Endodermal cell (in vitro differentiated cells): Measurements from ENCODE around the gene FHIP2A. TPM values are rescaled to one million over a fixed set of nuclear protein-coding genes. Genes with fewer than 3 reads are reported as not detected.

Experiments used
- DNase-seq: peaks from one replicate; pipeline ENCODE4 v3.0.0-alpha.2; 2017
- H3K27ac ChIP-seq: 2 replicates; pipeline ENCODE4 v1.5.1; 2013; ENCODE audit warnings: mild to moderate bottlenecking, low read depth, low read length, moderate library complexity
- H3K27me3 ChIP-seq: 2 replicates; pipeline ENCODE4 v1.6.1; 2013; ENCODE audit warnings: mild to moderate bottlenecking, low read length, moderate library complexity; ENCODE audit not compliant: insufficient read depth, control insufficient read depth, poor library complexity, severe bottlenecking
- H3K36me3 ChIP-seq: 2 replicates; pipeline ENCODE4 v1.7.0; 2013; ENCODE audit warnings: mild to moderate bottlenecking, low read length, moderate library complexity; ENCODE audit not compliant: control insufficient read depth, insufficient read depth
- H3K4me1 ChIP-seq: one replicate; pipeline ENCODE4 v1.7.0; 2013; ENCODE audit warnings: low read length; ENCODE audit not compliant: control insufficient read depth, insufficient read depth
- H3K4me3 ChIP-seq: 2 replicates; pipeline ENCODE4 v1.5.1; 2013; ENCODE audit warnings: mild to moderate bottlenecking, low read length, moderate library complexity
- H3K9ac ChIP-seq: 2 replicates; pipeline ENCODE4 v1.6.1; 2013; ENCODE audit warnings: mild to moderate bottlenecking, low read length, moderate library complexity; ENCODE audit not compliant: poor library complexity, severe bottlenecking; ENCODE audit errors: extremely low read depth
- H3K9me3 ChIP-seq: 2 replicates; pipeline ENCODE4 v1.6.1; 2013; ENCODE audit warnings: mild to moderate bottlenecking, low read length, moderate library complexity; ENCODE audit not compliant: control insufficient read depth
- H3K27ac Mint-ChIP-seq: 2 replicates; pipeline ENCODE4 v1.8.0; 2020; ENCODE audit warnings: mixed read lengths
- H3K27me3 Mint-ChIP-seq: 2 replicates; pipeline ENCODE4 v1.8.0; 2021; ENCODE audit warnings: mild to moderate bottlenecking, mixed read lengths; ENCODE audit not compliant: insufficient read depth
- H3K36me3 Mint-ChIP-seq: 2 replicates; pipeline ENCODE4 v1.8.0; 2020; ENCODE audit warnings: low read depth, mixed read lengths
- H3K4me1 Mint-ChIP-seq: 2 replicates; pipeline ENCODE4 v1.8.0; 2020; ENCODE audit warnings: mixed read lengths
- H3K4me3 Mint-ChIP-seq: 2 replicates; pipeline ENCODE4 v1.8.0; 2020; ENCODE audit warnings: mild to moderate bottlenecking, moderate library complexity, mixed read lengths
- H3K9me3 Mint-ChIP-seq: 2 replicates; pipeline ENCODE4 v1.8.0; 2020; ENCODE audit warnings: mild to moderate bottlenecking, mixed read lengths
- CTCF ChIP-seq: fragments of 200-600 bp; sonication (generic); conservative IDR thresholded peaks from 2 replicates; pipeline ENCODE4 v1.5.0; 2021; ENCODE audit warnings: antibody characterized with exemption, mild to moderate bottlenecking
- WGBS, 2 experiments: methylation state at CpG; one replicate each; pipeline versions ENCODE4 v1.1.5 to v1.1.7; 2013; ENCODE audit warnings: missing lambda C conversion rate in 2 of 2, mixed read lengths in 1 of 2; ENCODE audit not compliant: insufficient coverage in 1 of 2, insufficient read length in 1 of 2; 5-methylcytosine and 5-hydroxymethylcytosine counted together
- total RNA-seq, 2 donors: library from RNA; stranded (reverse); fragmentation: NEBNext Ultra II Directional in 1 of 2; extraction: Animal tissue kit (Norgen Biotek cat#: 25700) in 1 of 2; gene quantifications; 2 replicates in 1 of 2; 3 replicates in 1 of 2; pipeline ENCODE4 v1.2.1, GENCODE V29; 2021

Gene FHIP2A
- total RNA-seq, 2 donors from 2014 or later: 24.4 to 28.8 TPM

- Histone ChIP-seq H3K9me3 (peaks cover 7% of the 10 kb centered on the region), H3K27ac (no peak overlapping the region), H3K4me3 (no peak overlapping the region), H3K27me3 (no peaks in the 10 kb centered on the region), H3K9ac (no peak overlapping the region), H3K4me1 (no peaks in the 10 kb centered on the region), H3K36me3 (peaks cover 79% of the 10 kb centered on the region)
- H3K4me3 Mint-ChIP-seq: no peak overlapping the region
- H3K27ac Mint-ChIP-seq: no peak overlapping the region
- peaks cover 6% of the 10 kb centered on the region for H3K9me3 Mint-ChIP-seq
- H3K27me3 Mint-ChIP-seq: no peaks in the 10 kb centered on the region
- DNase-seq: no peak
- H3K4me1 Mint-ChIP-seq: no peaks in the 10 kb centered on the region
- peaks cover 72% of the 10 kb centered on the region for H3K36me3 Mint-ChIP-seq
- no peak for TF ChIP-seq CTCF
Measured at GRCh38 chr10:114852197-114852596, 30.6 kb downstream of the FHIP2A start.

DNA sequence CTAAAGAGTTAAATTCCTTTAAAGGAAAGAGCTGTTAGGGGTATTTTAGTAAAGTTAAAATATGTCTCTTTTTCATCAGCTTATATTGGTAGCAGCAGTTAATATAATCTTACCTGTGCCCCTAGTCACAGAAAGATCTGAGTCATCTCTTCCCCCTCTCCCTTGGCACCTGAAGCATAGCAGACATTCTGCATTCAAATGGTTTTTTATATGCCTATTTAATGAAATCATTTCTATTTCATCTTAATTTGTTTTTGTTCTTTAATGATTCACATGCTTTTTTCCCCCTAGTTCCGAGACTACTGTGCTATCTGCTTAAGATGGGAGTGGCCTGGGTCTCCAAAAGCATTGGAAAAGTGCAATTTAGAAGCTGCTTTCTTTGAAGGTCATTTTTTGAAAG is 33.3 kb downstream of the FHIP2A start:
- Histone ChIP-seq H3K36me3 (peaks cover 78% of the 10 kb centered on the region), H3K4me3 (no peak overlapping the region), H3K4me1 (no peaks in the 10 kb centered on the region), H3K9me3 (peaks cover 4% of the 10 kb centered on the region), H3K27me3 (no peaks in the 10 kb centered on the region), H3K27ac (no peak overlapping the region), H3K9ac (no peak overlapping the region)
- Mint-ChIP-seq H3K4me3 (no peak overlapping the region), H3K27me3 (no peaks in the 10 kb centered on the region), H3K4me1 (no peaks in the 10 kb centered on the region), H3K9me3 (peaks cover 4% of the 10 kb centered on the region), H3K27ac (no peak overlapping the region), H3K36me3 (peaks cover 66% of the 10 kb centered on the region)
- no peak for TF ChIP-seq CTCF
- 95% methylated on average over 1 of the region's 1 CpG; no CpG with 5 or more reads in 1 of the 2 experiments for WGBS, 2 experiments
- no peak for DNase-seq

DNA sequence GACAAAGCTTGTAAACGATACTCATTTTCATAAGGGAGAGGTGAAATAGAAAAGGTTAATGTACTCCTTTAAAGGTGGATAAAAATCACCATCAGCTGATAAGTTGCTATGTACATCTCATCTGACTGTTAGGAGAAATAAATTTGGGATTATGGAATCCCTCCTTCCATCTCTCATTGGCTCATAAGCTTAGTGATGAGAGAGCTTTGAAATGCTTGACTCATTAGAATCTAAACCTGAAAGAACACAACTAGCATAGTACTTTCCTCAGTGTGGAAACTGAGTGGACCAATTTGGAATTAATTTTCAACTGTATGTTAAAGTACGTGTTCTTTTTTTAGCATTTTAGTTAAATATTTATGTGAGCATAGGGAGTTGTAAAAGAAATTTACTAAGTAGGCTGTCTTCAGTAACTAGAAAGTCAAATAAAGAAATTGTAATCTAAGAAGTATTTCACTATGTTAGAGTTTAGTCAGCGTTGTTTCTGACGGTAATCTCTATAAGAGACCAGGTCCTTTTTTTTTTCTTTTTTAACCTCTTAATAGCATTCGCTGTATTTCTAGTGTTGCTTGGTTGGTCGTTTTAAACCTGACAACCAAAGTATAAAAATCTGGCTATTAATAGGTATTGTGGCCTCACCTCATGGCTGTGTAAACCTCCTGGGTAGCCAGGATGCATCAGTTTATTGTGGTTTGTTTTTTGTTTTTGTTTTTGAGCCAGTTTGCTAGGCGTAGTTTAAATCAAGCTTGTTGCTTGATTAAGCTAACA is 34.4 kb downstream of the FHIP2A start:
- H3K4me3 ChIP-seq: no peak overlapping the region
- no peaks in the 10 kb centered on the region for H3K9me3 ChIP-seq
- Mint-ChIP-seq H3K9me3 (no peaks in the 10 kb centered on the region), H3K4me1 (no peaks in the 10 kb centered on the region), H3K36me3 (peaks cover 61% of the 10 kb centered on the region), H3K27me3 (no peaks in the 10 kb centered on the region), H3K4me3 (no peak overlapping the region), H3K27ac (no peak overlapping the region)
- no peak overlapping the region for H3K9ac ChIP-seq
- DNase-seq: no peak
- no peaks in the 10 kb centered on the region for H3K4me1 ChIP-seq
- H3K36me3 ChIP-seq: peaks cover 73% of the 10 kb centered on the region
- WGBS, 2 experiments: 94% methylated on average over 2 to 7 of the region's 7 CpGs
- no peak overlapping the region for H3K27ac ChIP-seq
- H3K27me3 ChIP-seq: no peaks in the 10 kb centered on the region
- no peak for TF ChIP-seq CTCF
